ENCODE data around the gene OSBPL6.

OSBPL6 gene

GRCh38 chr2:178265851-178266250 lies 71.5 kb downstream of the OSBPL6 start:
- no peak for ATAC-seq
- TF ChIP-seq CREB5 (CRISPR knock-in tag; IDR thresholded peaks at IDR 0.05; ENCODE audit: low read depth): no peak
- TF ChIP-seq ZNF565 (CRISPR knock-in tag; conservative IDR thresholded peaks at IDR 0.05; ENCODE audit: low read depth): no peak
- no peak for TF ChIP-seq PATZ1 (CRISPR knock-in tag; IDR thresholded peaks at IDR 0.05; ENCODE audit: borderline replicate concordance)
- TF ChIP-seq, protein P1, sequence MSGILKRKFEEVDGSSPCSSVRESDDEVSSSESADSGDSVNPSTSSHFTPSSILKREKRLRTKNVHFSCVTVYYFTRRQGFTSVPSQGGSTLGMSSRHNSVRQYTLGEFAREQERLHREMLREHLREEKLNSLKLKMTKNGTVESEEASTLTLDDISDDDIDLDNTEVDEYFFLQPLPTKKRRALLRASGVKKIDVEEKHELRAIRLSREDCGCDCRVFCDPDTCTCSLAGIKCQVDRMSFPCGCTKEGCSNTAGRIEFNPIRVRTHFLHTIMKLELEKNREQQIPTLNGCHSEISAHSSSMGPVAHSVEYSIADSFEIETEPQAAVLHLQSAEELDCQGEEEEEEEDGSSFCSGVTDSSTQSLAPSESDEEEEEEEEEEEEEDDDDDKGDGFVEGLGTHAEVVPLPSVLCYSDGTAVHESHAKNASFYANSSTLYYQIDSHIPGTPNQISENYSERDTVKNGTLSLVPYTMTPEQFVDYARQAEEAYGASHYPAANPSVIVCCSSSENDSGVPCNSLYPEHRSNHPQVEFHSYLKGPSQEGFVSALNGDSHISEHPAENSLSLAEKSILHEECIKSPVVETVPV (CRISPR knock-in tag; IDR thresholded peaks at IDR 0.05): no peak
- TF ChIP-seq BACH2 (CRISPR knock-in tag; IDR thresholded peaks at IDR 0.05; ENCODE audit: borderline replicate concordance): no peak

DNA sequence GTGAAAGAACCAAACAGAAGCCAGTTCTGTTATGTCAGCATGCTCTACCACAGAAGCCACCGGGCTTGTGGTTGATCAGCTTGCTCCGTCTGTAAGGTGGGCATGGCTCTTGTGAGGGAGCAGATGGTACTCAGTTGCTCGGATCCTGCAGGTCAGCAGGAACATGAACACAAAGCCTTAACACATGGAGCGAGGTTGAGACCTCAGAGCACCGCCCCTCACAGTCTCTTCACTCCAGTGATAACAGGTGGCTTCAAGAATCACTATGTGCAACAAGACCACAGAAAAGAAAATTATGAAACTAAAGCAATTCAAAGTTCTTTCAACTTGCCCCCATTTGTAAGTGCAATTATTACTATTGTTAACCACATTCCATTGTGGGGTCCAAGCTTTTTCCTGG lies 72.1 kb downstream of the OSBPL6 start:
- TF ChIP-seq BACH2 (CRISPR knock-in tag; IDR thresholded peaks at IDR 0.05; ENCODE audit: borderline replicate concordance) (no peak), TCF4 (CRISPR knock-in tag; IDR thresholded peaks at IDR 0.05; ENCODE audit: borderline replicate concordance) (no peak), PPARA (CRISPR knock-in tag; IDR thresholded peaks at IDR 0.05; ENCODE audit: borderline replicate concordance) (no peak), ARNTL (CRISPR knock-in tag; IDR thresholded peaks at IDR 0.05; ENCODE audit: borderline replicate concordance, low read depth) (no peak), ZFP30 (CRISPR knock-in tag; IDR thresholded peaks at IDR 0.05) (no peak), POU6F1 (CRISPR knock-in tag; IDR thresholded peaks at IDR 0.05; ENCODE audit: borderline replicate concordance, low read depth) (no peak), GLIS3 (CRISPR knock-in tag; IDR thresholded peaks at IDR 0.05) (no peak), CREB5 (CRISPR knock-in tag; IDR thresholded peaks at IDR 0.05; ENCODE audit: low read depth) (no peak), ZC3H10 (CRISPR knock-in tag; IDR thresholded peaks at IDR 0.05) (no peak), ISL1 (CRISPR knock-in tag; IDR thresholded peaks at IDR 0.05) (no peak)
- TF ChIP-seq, protein P1 (CRISPR knock-in tag; IDR thresholded peaks at IDR 0.05): no peak
- TF ChIP-seq, protein P2, sequence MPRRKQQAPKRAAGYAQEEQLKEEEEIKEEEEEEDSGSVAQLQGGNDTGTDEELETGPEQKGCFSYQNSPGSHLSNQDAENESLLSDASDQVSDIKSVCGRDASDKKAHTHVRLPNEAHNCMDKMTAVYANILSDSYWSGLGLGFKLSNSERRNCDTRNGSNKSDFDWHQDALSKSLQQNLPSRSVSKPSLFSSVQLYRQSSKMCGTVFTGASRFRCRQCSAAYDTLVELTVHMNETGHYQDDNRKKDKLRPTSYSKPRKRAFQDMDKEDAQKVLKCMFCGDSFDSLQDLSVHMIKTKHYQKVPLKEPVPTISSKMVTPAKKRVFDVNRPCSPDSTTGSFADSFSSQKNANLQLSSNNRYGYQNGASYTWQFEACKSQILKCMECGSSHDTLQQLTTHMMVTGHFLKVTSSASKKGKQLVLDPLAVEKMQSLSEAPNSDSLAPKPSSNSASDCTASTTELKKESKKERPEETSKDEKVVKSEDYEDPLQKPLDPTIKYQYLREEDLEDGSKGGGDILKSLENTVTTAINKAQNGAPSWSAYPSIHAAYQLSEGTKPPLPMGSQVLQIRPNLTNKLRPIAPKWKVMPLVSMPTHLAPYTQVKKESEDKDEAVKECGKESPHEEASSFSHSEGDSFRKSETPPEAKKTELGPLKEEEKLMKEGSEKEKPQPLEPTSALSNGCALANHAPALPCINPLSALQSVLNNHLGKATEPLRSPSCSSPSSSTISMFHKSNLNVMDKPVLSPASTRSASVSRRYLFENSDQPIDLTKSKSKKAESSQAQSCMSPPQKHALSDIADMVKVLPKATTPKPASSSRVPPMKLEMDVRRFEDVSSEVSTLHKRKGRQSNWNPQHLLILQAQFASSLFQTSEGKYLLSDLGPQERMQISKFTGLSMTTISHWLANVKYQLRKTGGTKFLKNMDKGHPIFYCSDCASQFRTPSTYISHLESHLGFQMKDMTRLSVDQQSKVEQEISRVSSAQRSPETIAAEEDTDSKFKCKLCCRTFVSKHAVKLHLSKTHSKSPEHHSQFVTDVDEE (CRISPR knock-in tag; IDR thresholded peaks at IDR 0.05): no peak
- ATAC-seq: no peak

DNA sequence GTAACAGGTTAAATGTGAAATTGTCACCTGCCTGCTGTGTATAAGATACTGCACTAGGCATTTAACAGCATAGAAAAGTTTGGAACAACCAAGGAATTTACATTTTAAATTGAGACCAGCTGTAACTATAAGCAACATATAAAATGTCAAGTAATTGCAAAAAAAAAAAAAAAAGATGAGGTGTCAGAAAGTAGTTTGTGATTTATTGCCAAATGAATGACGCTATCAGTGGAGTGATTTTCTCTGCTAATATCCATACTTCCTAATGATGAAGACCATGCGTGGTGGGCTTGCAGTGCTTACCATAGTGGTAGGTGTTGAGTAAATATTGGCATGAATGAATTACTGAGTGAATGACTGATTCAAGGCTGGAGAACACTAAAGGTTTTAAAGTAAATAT lies 73.3 kb downstream of the OSBPL6 start:
- ATAC-seq: no peak
- TF ChIP-seq POU6F1 (CRISPR knock-in tag; IDR thresholded peaks at IDR 0.05; ENCODE audit: borderline replicate concordance, low read depth) (no peak), GLIS3 (CRISPR knock-in tag; IDR thresholded peaks at IDR 0.05) (no peak), ZC3H10 (CRISPR knock-in tag; IDR thresholded peaks at IDR 0.05) (no peak), ZFP30 (CRISPR knock-in tag; IDR thresholded peaks at IDR 0.05) (no peak), PATZ1 (CRISPR knock-in tag; IDR thresholded peaks at IDR 0.05; ENCODE audit: borderline replicate concordance) (no peak), ZFP3 (CRISPR knock-in tag; IDR thresholded peaks at IDR 0.05) (no peak), CREB5 (CRISPR knock-in tag; IDR thresholded peaks at IDR 0.05; ENCODE audit: low read depth) (no peak), ZNF8 (CRISPR knock-in tag; IDR thresholded peaks at IDR 0.05) (no peak), RARB (CRISPR knock-in tag; IDR thresholded peaks at IDR 0.05) (no peak), ARNTL (CRISPR knock-in tag; IDR thresholded peaks at IDR 0.05; ENCODE audit: borderline replicate concordance, low read depth) (no peak), TOX (CRISPR knock-in tag; IDR thresholded peaks at IDR 0.05; ENCODE audit: borderline replicate concordance) (no peak), TCF4 (CRISPR knock-in tag; IDR thresholded peaks at IDR 0.05; ENCODE audit: borderline replicate concordance) (no peak)
